IPS-NIHi11 (cell line): ENCODE measurements around the gene ARMC9.
A peak's percentile ranks its signal among the peaks of the same experiment; 100 is the strongest.
"Not testable (repeated sequence)": the region's sequence is repeated elsewhere in the genome, so short reads cannot be mapped to it uniquely, and the experiment has no call there.

ENCODE experiments used
- DNase-seq: peaks from one replicate; pipeline ENCODE4 v3.0.0; 2012; ENCODE audit warnings: mixed read lengths, low spot score

Gene ARMC9

GRCh38 chr2:231287696-231288095 lies 89.3 kb downstream of the ARMC9 start:
- DNase-seq, result no peak

GRCh38 chr2:231288590-231288989 lies 90.2 kb downstream of the ARMC9 start:
- DNase-seq, result no peak

GRCh38 chr2:231290321-231291015 lies 92.0 kb downstream of the ARMC9 start:
- no peak for DNase-seq

- no peak for DNase-seq
These were observed 94.2 kb downstream of the ARMC9 start for GRCh38 chr2:231292472-231293134.

GRCh38 chr2:231293163-231293562 lies 94.7 kb downstream of the ARMC9 start:
- DNase-seq, result no peak

GRCh38 chr2:231294116-231294515 lies 95.7 kb downstream of the ARMC9 start:
- DNase-seq, result no peak

- no peak for DNase-seq
These were observed 96.3 kb downstream of the ARMC9 start for GRCh38 chr2:231294571-231295362.

- DNase-seq, result no peak
These were observed 96.9 kb downstream of the ARMC9 start for GRCh38 chr2:231295363-231295655.

- no peak for DNase-seq
These were observed 98.1 kb downstream of the ARMC9 start for GRCh38 chr2:231296401-231296974.

- peak; percentile 92 for DNase-seq
These were observed 98.9 kb downstream of the ARMC9 start for GRCh38 chr2:231297108-231297908.

- no peak for DNase-seq
These were observed 99.7 kb downstream of the ARMC9 start for GRCh38 chr2:231298091-231298490.

- DNase-seq, result no peak
These were observed 100.8 kb downstream of the ARMC9 start for GRCh38 chr2:231299267-231299666.

- no peak for DNase-seq
These were observed 101.7 kb downstream of the ARMC9 start for GRCh38 chr2:231300020-231300721.

- DNase-seq, result no peak
These were observed 102.3 kb downstream of the ARMC9 start for GRCh38 chr2:231300722-231301076.

GRCh38 chr2:231304259-231304658 lies 105.8 kb downstream of the ARMC9 start:
- not testable (repeated sequence) for DNase-seq

- DNase-seq, result no peak
These were observed 106.8 kb downstream of the ARMC9 start for GRCh38 chr2:231305221-231305620.

- DNase-seq, result peak; percentile 35
These were observed 108.5 kb downstream of the ARMC9 start for GRCh38 chr2:231306791-231307393.

GRCh38 chr2:231308219-231308618 lies 109.8 kb downstream of the ARMC9 start:
- no peak for DNase-seq

- no peak for DNase-seq
These were observed 110.4 kb downstream of the ARMC9 start for GRCh38 chr2:231308631-231309428.

- DNase-seq, result no peak
These were observed 113.6 kb downstream of the ARMC9 start for GRCh38 chr2:231312066-231312465.
